ENCODE measurements around the gene HPGDS.
"Not testable (repeated sequence)": the region's sequence is repeated elsewhere in the genome, so short reads cannot be mapped to it uniquely, and the experiment has no call there.

The HPGDS gene

GRCh38 chr4:94342694-94343093, at the start of gene HPGDS:
TSS of gene HPGDS (minus strand) at chr4:94342836. CDS start at chr4:94334629, 8,207 bp downstream.
- DNase-seq = no peak

GRCh38 chr4:94390804-94391410, 48.3 kb upstream of the HPGDS start:
- no peak for DNase-seq

- DNase-seq = no peak
Measured at GRCh38 chr4:94389595-94390267, 47.1 kb upstream of the HPGDS start.

GRCh38 chr4:94387965-94388364, 45.3 kb upstream of the HPGDS start:
- DNase-seq = not testable (repeated sequence)

DNA sequence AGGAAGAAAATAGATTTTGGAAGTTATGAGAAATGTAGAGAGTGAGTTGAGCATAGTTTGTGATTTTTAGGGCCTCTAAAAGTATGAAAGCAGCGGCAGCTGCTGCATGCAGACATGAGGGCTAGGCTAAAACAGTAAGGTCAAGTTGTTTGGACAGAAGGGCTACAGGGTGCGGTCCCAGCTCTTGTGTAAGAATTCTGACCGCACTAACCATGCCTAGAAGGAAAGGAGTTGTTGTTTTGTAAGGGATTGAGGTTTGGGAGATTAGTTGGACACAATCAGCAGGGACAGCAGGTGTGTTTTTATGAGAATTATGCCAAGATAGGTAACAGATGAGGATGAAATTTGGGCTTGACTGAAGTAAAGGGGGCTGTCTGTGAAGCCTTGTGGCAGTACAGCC, 42.8 kb upstream of the HPGDS start:
- DNase-seq = not testable (repeated sequence)

DNA sequence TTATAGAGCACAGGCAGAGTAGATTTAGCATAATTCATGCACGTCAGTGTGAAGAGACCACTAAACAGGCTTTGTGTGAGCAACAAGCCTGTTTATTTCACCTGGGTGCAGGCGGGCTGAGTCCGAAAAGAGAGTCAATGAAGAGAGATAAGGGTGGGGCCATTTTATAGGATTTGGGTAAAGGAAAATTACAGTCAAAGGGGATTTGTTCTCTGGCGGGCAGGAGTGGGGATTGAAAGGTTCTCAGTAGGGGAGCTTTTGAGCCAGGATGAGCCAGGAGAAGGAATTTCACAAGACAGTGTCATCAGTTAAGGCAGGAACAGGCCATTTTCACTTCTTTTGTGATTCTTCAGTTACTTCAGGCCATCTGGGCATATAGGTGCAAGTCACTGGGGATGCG, 40.3 kb upstream of the HPGDS start:
- DNase-seq = not testable (repeated sequence)

DNA sequence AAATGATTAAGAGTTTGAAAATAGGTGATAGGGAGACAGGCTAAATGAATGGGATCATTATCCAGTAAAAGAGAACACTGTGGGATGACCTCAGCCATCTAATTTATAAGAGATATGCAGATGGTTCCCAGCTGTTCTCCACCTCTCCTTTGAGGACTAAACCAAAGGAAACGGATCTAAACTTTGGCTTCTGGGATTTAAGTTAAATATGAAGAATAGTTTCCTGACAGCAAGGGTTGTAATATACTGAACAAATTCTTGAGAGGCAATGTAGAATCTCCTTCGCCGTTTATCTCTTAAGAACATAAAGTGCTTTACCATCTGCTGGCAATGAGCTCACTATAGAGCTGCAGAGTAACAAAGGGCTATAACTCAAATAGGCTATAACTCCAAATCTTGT, 35.4 kb upstream of the HPGDS start:
- DNase-seq = no peak

DNA sequence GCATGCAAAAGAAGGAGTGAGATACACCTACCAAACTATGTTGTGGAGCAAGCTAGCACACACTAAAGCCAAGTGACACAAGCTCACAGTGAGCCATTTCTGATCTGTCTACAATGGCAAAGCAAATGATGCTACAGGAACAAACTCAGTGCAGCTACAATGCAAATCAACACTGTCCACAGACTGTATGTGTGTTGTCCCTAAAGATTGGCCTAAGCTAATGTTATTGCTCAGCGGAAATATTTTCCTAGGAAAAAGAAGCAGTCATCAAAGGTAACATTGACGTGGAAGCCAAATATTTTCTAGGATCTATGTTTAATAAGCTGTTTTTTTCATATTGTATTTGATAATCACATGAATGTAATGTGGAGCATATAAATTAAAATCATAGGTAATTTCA, 34.7 kb upstream of the HPGDS start:
- DNase-seq = no peak

GRCh38 chr4:94375364-94375763, 32.7 kb upstream of the HPGDS start:
- DNase-seq = no peak

GRCh38 chr4:94373752-94374151, 31.1 kb upstream of the HPGDS start:
- no peak for DNase-seq

GRCh38 chr4:94372991-94373390, 30.4 kb upstream of the HPGDS start:
- no peak for DNase-seq

DNA sequence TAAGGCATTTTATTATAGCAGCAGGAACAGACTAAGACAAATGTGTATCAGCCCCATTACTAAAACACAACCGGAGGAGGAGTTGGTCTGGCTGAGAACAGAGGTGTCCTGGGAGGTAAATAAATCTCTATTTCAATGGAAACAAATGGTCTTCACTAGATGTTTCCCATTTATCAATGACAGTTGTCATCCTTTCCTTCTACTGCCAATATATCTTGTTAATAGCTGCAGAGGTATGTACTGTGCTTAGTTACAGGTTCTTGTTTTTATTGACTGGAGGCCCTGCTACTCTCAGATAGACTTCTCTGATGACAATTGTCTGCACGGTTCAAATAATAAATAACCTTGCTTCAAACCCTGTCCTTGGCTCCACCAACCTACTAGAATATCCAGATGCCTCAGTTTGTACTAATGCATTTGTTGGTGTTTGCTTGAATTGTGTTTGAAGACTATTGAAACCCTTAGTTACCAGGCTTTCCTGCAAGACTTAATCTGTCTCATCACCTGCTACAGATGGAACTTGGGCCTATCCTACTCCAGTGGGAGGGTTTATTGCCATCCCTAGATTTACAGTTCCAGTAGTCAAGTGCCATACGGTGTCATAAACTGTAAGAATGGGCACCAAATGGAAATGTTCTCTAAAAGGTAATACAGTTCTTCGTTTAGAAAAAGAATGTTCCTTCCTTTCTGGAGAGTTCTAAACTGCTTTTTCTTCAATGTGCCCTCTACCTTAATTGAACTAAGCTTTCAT, 29.8 kb upstream of the HPGDS start:
- DNase-seq = no peak

GRCh38 chr4:94371290-94371689, 28.7 kb upstream of the HPGDS start:
- DNase-seq = no peak

DNA sequence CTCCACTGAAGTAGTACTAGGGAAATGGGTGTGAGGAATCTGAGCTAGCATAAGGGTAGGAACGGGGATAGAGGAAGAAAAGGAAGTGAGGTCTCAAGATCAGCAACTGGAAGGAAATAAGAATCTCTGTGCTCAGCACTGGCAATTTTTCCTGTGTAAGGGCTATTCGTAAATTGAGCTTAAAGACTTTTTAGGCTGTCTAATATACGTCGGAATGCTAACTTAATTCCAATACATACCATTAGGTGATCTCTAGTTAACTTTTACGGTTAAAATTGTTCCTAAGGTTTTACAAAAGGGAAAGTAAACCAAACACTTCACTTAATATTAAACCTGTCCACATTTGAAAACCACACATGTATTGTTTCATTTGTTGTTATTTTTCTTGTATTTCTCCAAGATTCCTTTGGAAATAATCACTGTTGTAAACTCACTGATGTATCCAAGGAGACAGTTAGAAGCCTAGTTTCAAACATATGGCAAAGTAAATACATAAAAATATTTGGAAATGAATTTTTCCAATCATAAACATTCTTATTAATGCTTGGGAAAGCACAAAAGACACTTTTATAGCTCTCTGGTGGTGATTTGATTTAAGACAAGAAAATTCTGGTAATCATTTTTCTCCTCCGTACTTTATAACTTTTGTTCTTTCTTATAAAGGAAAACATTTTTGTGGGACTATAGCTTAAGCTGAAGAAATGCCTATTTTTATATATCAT, 28.1 kb upstream of the HPGDS start:
- no peak for DNase-seq

- DNase-seq = no peak
Measured at GRCh38 chr4:94369046-94369445, 26.4 kb upstream of the HPGDS start.

DNA sequence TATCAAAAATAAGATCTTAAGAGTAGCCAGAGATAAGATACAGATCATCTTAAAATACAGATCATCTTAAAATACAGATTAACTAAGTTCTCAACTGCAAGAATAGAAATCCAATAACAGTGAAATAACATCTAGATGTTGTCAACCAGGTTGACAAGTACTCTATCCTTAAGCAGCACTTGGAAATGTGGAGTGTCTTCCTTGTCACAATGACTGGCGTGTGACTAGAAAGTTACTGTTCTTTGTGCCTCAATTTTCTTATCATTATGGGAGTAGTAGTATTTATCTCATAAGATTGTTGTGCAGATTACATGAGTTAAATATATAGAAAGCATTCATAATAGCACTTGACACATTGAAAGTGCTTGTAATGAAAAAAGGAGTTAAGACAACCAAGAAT, 25.8 kb upstream of the HPGDS start:
- no peak for DNase-seq

- DNase-seq = no peak
Measured at GRCh38 chr4:94365304-94365703, 22.7 kb upstream of the HPGDS start.

DNA sequence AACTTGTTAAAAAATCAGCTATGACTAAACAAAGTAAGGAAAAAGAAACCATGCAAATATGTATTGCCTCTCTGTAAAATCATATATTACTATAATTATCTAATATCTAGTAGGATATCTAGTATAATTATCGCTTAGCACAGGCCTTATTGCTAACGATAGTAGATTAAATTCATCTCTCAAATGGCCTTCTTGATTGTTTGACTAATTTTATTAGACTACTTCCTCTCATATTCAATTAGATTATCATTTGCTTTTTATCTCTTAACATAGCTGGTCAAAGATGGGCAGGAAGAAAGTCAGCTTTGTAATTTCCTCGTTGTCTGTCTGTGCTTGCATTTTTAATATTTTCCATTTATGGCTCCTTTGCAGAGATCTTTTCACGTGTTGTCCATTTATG, 21.9 kb upstream of the HPGDS start:
- no peak for DNase-seq

- no peak for DNase-seq
Measured at GRCh38 chr4:94363136-94363655, 20.6 kb upstream of the HPGDS start.

- DNase-seq = no peak
Measured at GRCh38 chr4:94359838-94360237, 17.2 kb upstream of the HPGDS start.

DNA sequence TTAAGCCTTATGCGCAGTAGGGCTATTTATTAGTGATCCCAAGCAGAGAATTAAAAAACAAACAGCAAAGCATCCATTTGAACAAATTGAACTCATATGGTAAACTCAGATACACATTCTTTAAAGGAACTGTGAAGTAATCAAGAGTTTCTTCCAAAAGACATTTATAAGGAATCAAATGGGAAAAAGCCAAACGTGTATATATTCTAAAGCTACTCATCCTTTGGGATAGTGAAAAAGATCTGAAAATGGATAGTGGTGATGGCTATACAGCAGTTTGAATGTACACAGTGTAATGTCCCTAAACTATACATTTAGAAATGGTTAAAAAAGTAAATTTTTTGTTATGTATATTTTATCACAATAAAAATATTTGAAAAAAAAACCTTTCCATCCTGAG, 16.6 kb upstream of the HPGDS start:
- no peak for DNase-seq

- DNase-seq = no peak
Measured at GRCh38 chr4:94358101-94358500, 15.5 kb upstream of the HPGDS start.

DNA sequence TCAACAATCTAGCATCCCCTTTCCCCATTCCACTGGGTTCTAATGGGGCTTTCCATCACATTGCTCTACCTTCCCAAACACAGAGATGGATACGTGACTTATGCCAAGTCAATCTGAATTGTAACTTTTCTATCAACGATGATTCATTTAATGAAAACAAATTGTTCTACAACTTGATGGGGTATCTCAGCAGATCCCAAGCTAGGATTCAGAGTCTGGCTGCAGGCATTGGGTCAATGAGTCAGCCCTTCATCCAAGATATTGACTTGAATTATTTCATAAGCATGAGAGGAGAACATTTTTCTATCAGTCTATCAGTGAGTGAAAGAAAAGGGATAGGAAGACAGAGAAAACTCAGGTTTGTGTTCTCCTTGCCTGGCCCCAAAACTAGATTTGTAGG, 15.0 kb upstream of the HPGDS start:
- DNase-seq = no peak

All from SHP77 treated with DMSO at 0.1 percent for 48 hours (cell line).